SK-N-SH (cell line): ENCODE data around the gene D2HGDH. TPM values are rescaled to one million over a fixed set of nuclear protein-coding genes. Genes with fewer than 3 reads are reported as not detected.
"Not testable (repeated sequence)": the region's sequence is repeated elsewhere in the genome, so short reads cannot be mapped to it uniquely, and the experiment has no call there.

Experiments
- CTCF ChIA-PET: fragments of 300-600, 350-600 bp; formaldehyde crosslinking; extraction: SDS; loops from one replicate; lab custom pipeline; 2021; lab: Yijun Ruan, JAX
- POLR2A ChIA-PET: fragments of 350-600 bp; sonication (Branson Sonifier 250); formaldehyde crosslinking; extraction: SDS; loops from one replicate; lab custom pipeline; 2020; ENCODE audit warnings: antibody characterized with exemption, inconsistent platforms; lab: Yijun Ruan, JAX
- DNase-seq: peaks from one replicate; pipeline ENCODE4 v3.0.0; 2012
- H2AFZ ChIP-seq: fragments of 200-600 bp; sonication (generic); 2 replicates; pipeline ENCODE4 v1.8.1; 2016; ENCODE audit warnings: antibody characterized with exemption, mild to moderate bottlenecking, low read depth
- H3F3A ChIP-seq: fragments of 200-600 bp; sonication (generic); replicated peaks from 2 replicates; pipeline ENCODE3; 2016; ENCODE audit warnings: antibody characterized with exemption, mild to moderate bottlenecking; ENCODE audit not compliant: insufficient read depth
- H3K27ac ChIP-seq, 2 experiments: fragments of 200-500 bp in 1 of 2; fragments of 200-600 bp in 1 of 2; sonication (Bioruptor generic) in 1 of 2; sonication (generic), shearing (Covaris generic) in 1 of 2; 2 replicates each; pipeline versions ENCODE4 v1.5.1 to v1.6.1; 2014 to 2016; ENCODE audit warnings: low read depth in 2 of 2, inconsistent platforms in 1 of 2, low read length in 1 of 2, mild to moderate bottlenecking in 1 of 2, mixed read lengths in 1 of 2
- H3K27me3 ChIP-seq: fragments of 200-600 bp; sonication (generic), shearing (Covaris generic); 2 replicates; pipeline ENCODE4 v1.6.1; 2016; ENCODE audit warnings: mixed run types; ENCODE audit not compliant: insufficient read depth
- H3K36me3 ChIP-seq, 2 experiments: fragments of 200-500 bp in 1 of 2; fragments of 200-600 bp in 1 of 2; sonication (Bioruptor generic) in 1 of 2; sonication (generic) in 1 of 2; replicated peaks in 1 of 2; 2 replicates each; pipeline versions ENCODE3 to v1.5.1; 2014 to 2016; ENCODE audit warnings: low read length in 1 of 2, mild to moderate bottlenecking in 1 of 2; ENCODE audit not compliant: insufficient read depth in 2 of 2, control insufficient read depth in 1 of 2
- H3K4me1 ChIP-seq, 2 experiments: fragments of 200-500 bp in 1 of 2; fragments of 200-600 bp in 1 of 2; sonication (Bioruptor generic) in 1 of 2; sonication (generic), shearing (Covaris generic) in 1 of 2; 2 replicates each; pipeline versions ENCODE4 v1.5.1 to v1.6.1; 2014 to 2016; ENCODE audit warnings: low read depth in 1 of 2, low read length in 1 of 2, mixed run types in 1 of 2; ENCODE audit not compliant: insufficient read depth in 2 of 2, control insufficient read depth in 1 of 2
- H3K4me2 ChIP-seq: fragments of 200-600 bp; sonication (generic), shearing (Covaris generic); 2 replicates; pipeline ENCODE4 v1.6.1; 2017; ENCODE audit warnings: mixed run types
- H3K4me3 ChIP-seq, 2 experiments: fragments of 200-500 bp in 1 of 2; fragments of 200-600 bp in 1 of 2; sonication (Bioruptor generic) in 1 of 2; sonication (generic), shearing (Covaris generic) in 1 of 2; 2 replicates each; pipeline versions ENCODE4 v1.5.1 to v1.8.1; 2014 to 2016; ENCODE audit warnings: low read depth in 2 of 2, inconsistent platforms in 1 of 2, low read length in 1 of 2, mild to moderate bottlenecking in 1 of 2, mixed read lengths in 1 of 2, moderate library complexity in 1 of 2
- H3K79me2 ChIP-seq: fragments of 200-600 bp; sonication (generic); 2 replicates; pipeline ENCODE4 v1.8.1; 2017; ENCODE audit warnings: mild to moderate bottlenecking; ENCODE audit not compliant: insufficient read depth
- H3K9ac ChIP-seq: fragments of 200-600 bp; sonication (generic); 2 replicates; pipeline ENCODE4 v1.6.1; 2017; ENCODE audit warnings: mixed run types
- H3K9me2 ChIP-seq: fragments of 200-600 bp; sonication (generic); 2 replicates; pipeline ENCODE4 v1.6.1; 2017; ENCODE audit warnings: mixed run types
- H3K9me3 ChIP-seq: fragments of 200-600 bp; sonication (generic); 2 replicates; pipeline ENCODE4 v1.6.1; 2017; ENCODE audit warnings: mixed run types, mild to moderate bottlenecking, moderate library complexity
- H4K20me1 ChIP-seq: fragments of 200-600 bp; sonication (generic); 2 replicates; pipeline ENCODE4 v1.6.1; 2017; ENCODE audit warnings: mild to moderate bottlenecking, mixed run types; ENCODE audit not compliant: insufficient read depth
- CHD2 ChIP-seq: fragments of 150-350 bp; IDR thresholded peaks from 2 replicates; pipeline ENCODE4 v1.6.1; 2018; ENCODE audit warnings: low read length; ENCODE audit not compliant: partially characterized antibody
- ELF1 ChIP-seq: IDR thresholded peaks from 2 replicates; pipeline ENCODE4 v1.4.0; 2012
- EP300 ChIP-seq, 2 experiments: IDR thresholded peaks; 2 replicates each; pipeline versions ENCODE4 v1.4.0 to v1.6.1; 2012; ENCODE audit warnings: borderline replicate concordance in 1 of 2, low read depth in 1 of 2, low read length in 1 of 2
- FOSL2 ChIP-seq: IDR thresholded peaks from 2 replicates; pipeline ENCODE4 v1.4.0; 2012; ENCODE audit warnings: low read depth, mild to moderate bottlenecking, moderate library complexity, borderline replicate concordance
- FOXM1 ChIP-seq: IDR thresholded peaks from 2 replicates; pipeline ENCODE4 v1.4.0; 2012; ENCODE audit warnings: low read depth, mild to moderate bottlenecking
- GABPA ChIP-seq: IDR thresholded peaks from 2 replicates; pipeline ENCODE4 v1.4.0; 2012; ENCODE audit warnings: low read depth, mild to moderate bottlenecking
- GATA2 ChIP-seq: sonication (generic); formaldehyde crosslinking; IDR thresholded peaks from 2 replicates; pipeline ENCODE4 v1.5.0; 2020; ENCODE audit warnings: mild to moderate bottlenecking, missing genetic modification reagents
- IRF3 ChIP-seq: fragments of 150-350 bp; IDR thresholded peaks from 2 replicates; pipeline ENCODE4 v1.6.1; 2016; ENCODE audit warnings: mild to moderate bottlenecking, low read depth, low read length
- MAX ChIP-seq: IDR thresholded peaks from 2 replicates; pipeline ENCODE4 v1.4.0; 2012; ENCODE audit warnings: low read depth
- MXI1 ChIP-seq: IDR thresholded peaks from 2 replicates; pipeline ENCODE4 v1.6.1; 2012; ENCODE audit warnings: mild to moderate bottlenecking, low read depth, low read length, improper control_type of control experiment
- POLR2AphosphoS5 ChIP-seq: IDR thresholded peaks from 2 replicates; pipeline ENCODE4 v1.6.1; 2012; ENCODE audit warnings: low read depth, low read length
- RCOR1 ChIP-seq: fragments of 150-350 bp; IDR thresholded peaks from 2 replicates; pipeline ENCODE4 v1.6.1; 2017; ENCODE audit warnings: antibody characterized with exemption, low read length
- REST ChIP-seq: IDR thresholded peaks from 2 replicates; pipeline ENCODE4 v1.6.1; 2012; ENCODE audit warnings: mild to moderate bottlenecking, low read depth, low read length, moderate library complexity
- RFX5 ChIP-seq: IDR thresholded peaks from 2 replicates; pipeline ENCODE4 v1.6.1; 2012; ENCODE audit warnings: mild to moderate bottlenecking, improper control_type of control experiment, low read length
- RXRA ChIP-seq: IDR thresholded peaks from 2 replicates; pipeline ENCODE4 v1.4.0; 2012; ENCODE audit warnings: low read depth, mild to moderate bottlenecking, borderline replicate concordance
- SIN3A ChIP-seq: IDR thresholded peaks from 2 replicates; pipeline ENCODE4 v1.6.1; 2012; ENCODE audit warnings: low read depth, mild to moderate bottlenecking, low read length, moderate library complexity, borderline replicate concordance
- TAF1 ChIP-seq: IDR thresholded peaks from 2 replicates; pipeline ENCODE4 v1.6.1; 2012; ENCODE audit warnings: low read depth, mild to moderate bottlenecking, low read length, moderate library complexity, borderline replicate concordance
- USF1 ChIP-seq: IDR thresholded peaks from 2 replicates; pipeline ENCODE4 v1.4.0; 2012; ENCODE audit warnings: low read depth, borderline replicate concordance
- USF2 ChIP-seq: fragments of 150-350 bp; IDR thresholded peaks from 2 replicates; pipeline ENCODE4 v1.6.1; 2017; ENCODE audit warnings: antibody characterized with exemption, low read length, low read depth, borderline replicate concordance
- ZBTB33 ChIP-seq: IDR thresholded peaks from 2 replicates; pipeline ENCODE4 v1.4.0; 2012; ENCODE audit warnings: low read depth, borderline replicate concordance
- WGBS: methylation state at CpG from one replicate; pipeline ENCODE4 v1.1.6; 2017; ENCODE audit warnings: low lambda C conversion rate; 5-methylcytosine and 5-hydroxymethylcytosine counted together
- polyA plus RNA-seq, 3 experiments: library from polyadenylated mRNA; depleted of rRNA; stranded (reverse); fragments of >200 nt; gene quantifications; 2 replicates each; pipeline ENCODE4 v1.2.3, GENCODE V29; 2012

D2HGDH gene
- polyA plus RNA-seq, 1 of the 3 experiments (the other 2 are of a cell fraction): 36.3 TPM

GRCh38 chr2:241817126-241817820, 82.8 kb downstream of the D2HGDH start:
- Histone ChIP-seq H3K27ac (no peak overlapping the region), H2AFZ (no peak overlapping the region), H3K4me1 (peaks cover 0 to 8% of the 10 kb centered on the region in 2 experiments; a peak in 2 of 4 replicates), H3F3A (no peaks in the 10 kb centered on the region), H3K9me2 (no peaks in the 10 kb centered on the region), H4K20me1 (no peaks in the 10 kb centered on the region), H3K79me2 (no peaks in the 10 kb centered on the region), H3K9ac (no peak overlapping the region), H3K9me3 (no peaks in the 10 kb centered on the region), H3K27me3 (no peaks in the 10 kb centered on the region), H3K4me3 (no peak overlapping the region), H3K4me2 (no peak overlapping the region), H3K36me3 (no peaks in the 10 kb centered on the region)
- ChIA-PET CTCF (interaction anchor here (0.5 kb wide), 1 partner anchor 19 kb away, joined by 3 read pairs; no protein-coding TSS in a partner anchor), POLR2A (no interaction called here)
- DNase-seq: no peak
- TF ChIP-seq SIN3A (no peak), FOXM1 (no peak), ELF1 (no peak), GATA2 (CRISPR knock-in tag) (no peak), USF1 (no peak), IRF3 (no peak), RXRA (no peak), RFX5 (no peak), TAF1 (no peak), MXI1 (no peak), GABPA (no peak), RCOR1 (no peak), FOSL2 (no peak), EP300 (IDR thresholded peaks at IDR 0.05; ENCODE audit: borderline replicate concordance in 1 of 2, low read depth in 1 of 2, low read length in 1 of 2) (no peak), MAX (no peak), USF2 (no peak), CHD2 (no peak), ZBTB33 (no peak), POLR2AphosphoS5 (no peak), REST (no peak)
- 55% methylated on average over 8 of the region's 16 CpGs for WGBS

GRCh38 chr2:241817821-241818215, 83.4 kb downstream of the D2HGDH start:
- H3K4me1 ChIP-seq, H3F3A ChIP-seq, H3K36me3 ChIP-seq, DNase-seq, H3K9ac ChIP-seq, CTCF ChIA-PET, POLR2A ChIA-PET, H3K4me2 ChIP-seq, H3K9me2 ChIP-seq, H3K79me2 ChIP-seq, H4K20me1 ChIP-seq, H3K4me3 ChIP-seq, H3K27ac ChIP-seq, H3K9me3 ChIP-seq, H3K27me3 ChIP-seq, H2AFZ ChIP-seq: not testable (repeated sequence)
- WGBS: 75% methylated on average over 10 of the region's 10 CpGs
